HepG2 (cell line): ENCODE data around the gene DENND5B. TPM values are rescaled to one million over a fixed set of nuclear protein-coding genes. Genes with fewer than 3 reads are reported as not detected.

Experiments
- ATAC-seq: fragments of 200-7000 bp; cut with Tn5 transposase; 3 replicates; pipeline ENCODE4 v1.9.1; 2020; ENCODE audit warnings: mild to moderate bottlenecking, moderate library complexity
- BruUV-seq: library from RNA; stranded (reverse); fragments of 400-500 nt; replicated peaks from 2 replicates; lab custom pipeline; 2021; lab: Mats Ljungman, UMichigan
- CTCF ChIA-PET: fragments of 300-600 bp; formaldehyde crosslinking; extraction: SDS; loops from one replicate; lab custom pipeline; 2021; ENCODE audit warnings: low total read pairs, inconsistent platforms, low intra/inter-chr PET ratio; lab: Yijun Ruan, JAX
- POLR2A ChIA-PET: fragments of 350-600 bp; sonication (Branson Sonifier 250); formaldehyde crosslinking; loops from one replicate; lab custom pipeline; 2020; ENCODE audit warnings: antibody characterized with exemption, inconsistent platforms; lab: Yijun Ruan, JAX
- DNase-seq: peaks from one replicate; pipeline ENCODE4 v3.0.0-alpha.2; 2015; ENCODE audit warnings: low spot score
- FAIRE-seq: peaks from 3 replicates; lab custom pipeline; 2011; peaks lifted over from hg19 to GRCh38; lab: Jason Lieb, UNC
- H2AFZ ChIP-seq: one replicate; pipeline ENCODE4 v1.6.1; 2011; ENCODE audit warnings: low read length, inconsistent platforms
- H3K27ac ChIP-seq: fragments of 300-600 bp; 3 replicates; pipeline ENCODE4 v1.8.0; 2011; ENCODE audit warnings: mixed run types, mild to moderate bottlenecking, mixed read lengths, low read length, inconsistent platforms; ENCODE audit not compliant: insufficient read depth; ENCODE audit errors: extremely low read length
- H3K27me3 ChIP-seq, 2 experiments: fragments of 200-600 bp in 1 of 2; 2 replicates in 1 of 2; 3 replicates in 1 of 2; pipeline versions ENCODE4 v1.6.0 to v1.8.0; 2011; ENCODE audit warnings: low read length in 2 of 2, mild to moderate bottlenecking in 2 of 2, moderate library complexity in 2 of 2, inconsistent platforms in 1 of 2; ENCODE audit not compliant: insufficient read depth in 2 of 2, control insufficient read depth in 1 of 2
- H3K36me3 ChIP-seq, 2 experiments: fragments of 200-600 bp in 1 of 2; replicated peaks in 1 of 2; 2 replicates in 1 of 2; 3 replicates in 1 of 2; pipeline versions ENCODE4 v1.5.1 to v1.8.0; 2011; ENCODE audit warnings: low read length in 2 of 2, inconsistent platforms in 1 of 2; ENCODE audit not compliant: insufficient read depth in 2 of 2, control insufficient read depth in 1 of 2
- H3K4me1 ChIP-seq: 2 replicates; pipeline ENCODE4 v1.5.1; 2012; ENCODE audit warnings: low read length, inconsistent platforms; ENCODE audit not compliant: insufficient read depth
- H3K4me2 ChIP-seq: 2 replicates; pipeline ENCODE4 v1.6.0; 2011; ENCODE audit warnings: low read depth, low read length, inconsistent platforms
- H3K4me3 ChIP-seq, 3 experiments: fragments of 200-600 bp in 1 of 3; sonication (generic), shearing (Covaris generic) in 1 of 3; replicated peaks in 1 of 3; 2 replicates each; pipeline ENCODE4 v1.5.1; 2011 to 2016; ENCODE audit warnings: low read length in 3 of 3, inconsistent platforms in 2 of 3, low read depth in 2 of 3, mild to moderate bottlenecking in 2 of 3, control low read depth in 1 of 3, mixed read lengths in 1 of 3; ENCODE audit not compliant: insufficient read depth in 1 of 3
- H3K79me2 ChIP-seq: one replicate; pipeline ENCODE4 v1.6.1; 2011; ENCODE audit warnings: low read length, inconsistent platforms; ENCODE audit not compliant: insufficient read depth
- H3K9ac ChIP-seq: 2 replicates; pipeline ENCODE4 v1.6.0; 2011; ENCODE audit warnings: mild to moderate bottlenecking, low read depth, low read length, inconsistent platforms; ENCODE audit not compliant: insufficient read depth
- H3K9me3 ChIP-seq: 2 replicates; pipeline ENCODE4 v1.5.1; 2012; ENCODE audit warnings: mild to moderate bottlenecking, low read length
- H4K20me1 ChIP-seq: 2 replicates; pipeline ENCODE4 v1.6.0; 2011; ENCODE audit warnings: inconsistent platforms, mild to moderate bottlenecking, low read length, moderate library complexity; ENCODE audit not compliant: insufficient read depth
- ARID2 ChIP-seq: sonication (generic); formaldehyde crosslinking; IDR thresholded peaks from 2 replicates; pipeline ENCODE4 v1.8.1; 2022; ENCODE audit warnings: mild to moderate bottlenecking, missing genetic modification reagents, borderline replicate concordance
- HNF4G ChIP-seq, 2 experiments: sonication (generic) in 1 of 2; formaldehyde crosslinking in 1 of 2; IDR thresholded peaks; 2 replicates each; pipeline versions ENCODE4 v1.4.0 to v1.6.1; 2011 to 2020; ENCODE audit warnings: borderline replicate concordance in 2 of 2, low read depth in 2 of 2, mild to moderate bottlenecking in 2 of 2, low read length in 1 of 2, missing genetic modification reagents in 1 of 2, moderate library complexity in 1 of 2
- HOXA5 ChIP-seq: sonication (generic); formaldehyde crosslinking; IDR thresholded peaks from 2 replicates; pipeline ENCODE4 v1.4.0; 2020; ENCODE audit warnings: missing genetic modification reagents
- MTF1 ChIP-seq: sonication (generic); formaldehyde crosslinking; IDR thresholded peaks from 2 replicates; pipeline ENCODE4 v1.5.0; 2020; ENCODE audit warnings: missing genetic modification reagents
- NONO ChIP-seq, 2 experiments: fragments of 450-650 bp in 1 of 2; sonication (generic) in 1 of 2; formaldehyde crosslinking in 1 of 2; IDR thresholded peaks in 1 of 2; conservative IDR thresholded peaks in 1 of 2; 2 replicates each; pipeline versions ENCODE4 v1.6.1 to v1.8.0; 2017 to 2022; ENCODE audit warnings: mild to moderate bottlenecking in 1 of 2, missing genetic modification reagents in 1 of 2, moderate library complexity in 1 of 2
- RFX1 ChIP-seq: fragments of 450-650 bp; IDR thresholded peaks from 2 replicates; pipeline ENCODE4 v1.6.1; 2017
- SMAD9 ChIP-seq: sonication (generic); formaldehyde crosslinking; IDR thresholded peaks from 2 replicates; pipeline ENCODE4 v1.5.1; 2020; ENCODE audit warnings: mild to moderate bottlenecking, missing genetic modification reagents
- TSC22D2 ChIP-seq: sonication (generic); formaldehyde crosslinking; IDR thresholded peaks from 2 replicates; pipeline ENCODE4 v1.5.1; 2020; ENCODE audit warnings: missing genetic modification reagents, mild to moderate bottlenecking, borderline replicate concordance
- ZNF225 ChIP-seq: sonication (generic); formaldehyde crosslinking; IDR thresholded peaks from 2 replicates; pipeline ENCODE4 v1.4.0; 2020; ENCODE audit warnings: mild to moderate bottlenecking, missing genetic modification reagents
- ZNF343 ChIP-seq: sonication (generic); formaldehyde crosslinking; IDR thresholded peaks from 2 replicates; pipeline ENCODE4 v1.4.0; 2020; ENCODE audit warnings: mild to moderate bottlenecking, missing genetic modification reagents
- ZNF891 ChIP-seq: sonication (generic); formaldehyde crosslinking; IDR thresholded peaks from 2 replicates; pipeline ENCODE4 v1.5.0; 2020; ENCODE audit warnings: mild to moderate bottlenecking, missing genetic modification reagents
- ZSCAN9 ChIP-seq: IDR thresholded peaks from 2 replicates; pipeline ENCODE4 v1.6.1; 2016; ENCODE audit warnings: borderline replicate concordance
- WGBS: methylation state at CpG from one replicate; pipeline ENCODE4 v1.1.6; 2017; ENCODE audit warnings: low lambda C conversion rate; 5-methylcytosine and 5-hydroxymethylcytosine counted together
- in situ Hi-C: cut with HindIII; loops from 2 replicates; pipeline ENCODE4 v1.10.0; 2017; ENCODE audit warnings: low pct_unique_long_range_greater_than_20kb; ENCODE audit not compliant: extremely low pct_ligation_motif_present
- intact Hi-C: fragments of 100-400 bp; cut with micrococcal nuclease; formaldehyde crosslinking; loops from one replicate; pipeline ENCODE4 v1.10.0; 2022; ENCODE audit not compliant: unreplicated experiment
- polyA plus RNA-seq, 8 experiments: library from polyadenylated mRNA; depleted of rRNA in 3 of 8; stranded (reverse) in 7 of 8; unstranded in 1 of 8; fragments of >200 nt; fragmentation: Illumina TruSeq in 4 of 8; extraction: Trizol in 4 of 8; gene quantifications; 2 replicates each; pipeline versions ENCODE4 v1.2.1 to v1.2.3, GENCODE V29; 2011 to 2016; ENCODE audit warnings: low read depth in 4 of 8, missing spikeins in 1 of 8, mixed read lengths in 1 of 8; ENCODE audit not compliant: insufficient read depth in 1 of 8
- total RNA-seq, 5 experiments: library from RNA; depleted of rRNA; stranded (reverse); fragments of >200 nt; fragmentation: Illumina TruSeq; extraction: Trizol; gene quantifications; 2 replicates each; pipeline ENCODE4 v1.2.3, GENCODE V29; 2016; ENCODE audit warnings: low read depth in 1 of 5
- TF ChIP-seq, protein P1 (sequence below): sonication (generic); formaldehyde crosslinking; IDR thresholded peaks from 2 replicates; pipeline ENCODE4 v1.4.0; 2020; ENCODE audit warnings: missing genetic modification reagents
- TF ChIP-seq, protein P2 (sequence below): sonication (generic); formaldehyde crosslinking; IDR thresholded peaks from 2 replicates; pipeline ENCODE4 v1.9.0; 2022; ENCODE audit warnings: low read depth, missing genetic modification reagents
- TF ChIP-seq, protein P3 (sequence below): sonication (generic); formaldehyde crosslinking; IDR thresholded peaks from 2 replicates; pipeline ENCODE4 v1.4.0; 2020; ENCODE audit warnings: missing genetic modification reagents

Gene DENND5B
- total and polyA plus RNA-seq, 2 of the 13 experiments (the other 11 are each of a cell fraction or from before 2014, with no cell fraction given) = 14.7 to 18.7 TPM

DNA sequence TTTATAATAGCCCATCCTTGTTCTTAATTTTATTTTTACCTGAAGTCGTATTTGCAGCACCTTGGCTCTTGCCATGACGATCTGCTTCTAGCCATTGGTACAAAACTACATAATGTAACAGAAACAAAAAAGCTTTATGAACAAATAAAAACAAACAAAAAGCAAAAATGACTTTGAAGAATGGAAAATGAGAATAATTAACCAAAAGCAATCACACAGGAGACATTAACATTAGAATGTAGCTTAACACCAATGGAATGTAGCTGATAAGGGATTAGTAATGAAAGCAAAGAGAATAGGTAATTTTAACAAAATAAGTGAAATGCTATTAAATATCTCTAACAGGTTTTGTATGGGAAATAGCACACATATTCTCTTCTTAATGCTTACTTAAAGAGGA is 91.4 kb downstream of the DENND5B start:
- POLR2A ChIA-PET = no interaction called here
- TF ChIP-seq, protein P1, sequence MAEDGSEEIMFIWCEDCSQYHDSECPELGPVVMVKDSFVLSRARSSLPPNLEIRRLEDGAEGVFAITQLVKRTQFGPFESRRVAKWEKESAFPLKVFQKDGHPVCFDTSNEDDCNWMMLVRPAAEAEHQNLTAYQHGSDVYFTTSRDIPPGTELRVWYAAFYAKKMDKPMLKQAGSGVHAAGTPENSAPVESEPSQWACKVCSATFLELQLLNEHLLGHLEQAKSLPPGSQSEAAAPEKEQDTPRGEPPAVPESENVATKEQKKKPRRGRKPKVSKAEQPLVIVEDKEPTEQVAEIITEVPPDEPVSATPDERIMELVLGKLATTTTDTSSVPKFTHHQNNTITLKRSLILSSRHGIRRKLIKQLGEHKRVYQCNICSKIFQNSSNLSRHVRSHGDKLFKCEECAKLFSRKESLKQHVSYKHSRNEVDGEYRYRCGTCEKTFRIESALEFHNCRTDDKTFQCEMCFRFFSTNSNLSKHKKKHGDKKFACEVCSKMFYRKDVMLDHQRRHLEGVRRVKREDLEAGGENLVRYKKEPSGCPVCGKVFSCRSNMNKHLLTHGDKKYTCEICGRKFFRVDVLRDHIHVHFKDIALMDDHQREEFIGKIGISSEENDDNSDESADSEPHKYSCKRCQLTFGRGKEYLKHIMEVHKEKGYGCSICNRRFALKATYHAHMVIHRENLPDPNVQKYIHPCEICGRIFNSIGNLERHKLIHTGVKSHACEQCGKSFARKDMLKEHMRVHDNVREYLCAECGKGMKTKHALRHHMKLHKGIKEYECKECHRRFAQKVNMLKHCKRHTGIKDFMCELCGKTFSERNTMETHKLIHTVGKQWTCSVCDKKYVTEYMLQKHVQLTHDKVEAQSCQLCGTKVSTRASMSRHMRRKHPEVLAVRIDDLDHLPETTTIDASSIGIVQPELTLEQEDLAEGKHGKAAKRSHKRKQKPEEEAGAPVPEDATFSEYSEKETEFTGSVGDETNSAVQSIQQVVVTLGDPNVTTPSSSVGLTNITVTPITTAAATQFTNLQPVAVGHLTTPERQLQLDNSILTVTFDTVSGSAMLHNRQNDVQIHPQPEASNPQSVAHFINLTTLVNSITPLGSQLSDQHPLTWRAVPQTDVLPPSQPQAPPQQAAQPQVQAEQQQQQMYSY (CRISPR knock-in tag) = no peak
- TF ChIP-seq, protein P2, sequence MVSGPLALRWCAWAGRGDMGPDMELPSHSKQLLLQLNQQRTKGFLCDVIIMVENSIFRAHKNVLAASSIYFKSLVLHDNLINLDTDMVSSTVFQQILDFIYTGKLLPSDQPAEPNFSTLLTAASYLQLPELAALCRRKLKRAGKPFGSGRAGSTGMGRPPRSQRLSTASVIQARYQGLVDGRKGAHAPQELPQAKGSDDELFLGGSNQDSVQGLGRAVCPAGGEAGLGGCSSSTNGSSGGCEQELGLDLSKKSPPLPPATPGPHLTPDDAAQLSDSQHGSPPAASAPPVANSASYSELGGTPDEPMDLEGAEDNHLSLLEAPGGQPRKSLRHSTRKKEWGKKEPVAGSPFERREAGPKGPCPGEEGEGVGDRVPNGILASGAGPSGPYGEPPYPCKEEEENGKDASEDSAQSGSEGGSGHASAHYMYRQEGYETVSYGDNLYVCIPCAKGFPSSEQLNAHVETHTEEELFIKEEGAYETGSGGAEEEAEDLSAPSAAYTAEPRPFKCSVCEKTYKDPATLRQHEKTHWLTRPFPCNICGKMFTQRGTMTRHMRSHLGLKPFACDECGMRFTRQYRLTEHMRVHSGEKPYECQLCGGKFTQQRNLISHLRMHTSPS (CRISPR knock-in tag) = no peak
- no peak for TF ChIP-seq HNF4G (IDR thresholded peaks at IDR 0.05; ENCODE audit: borderline replicate concordance, low read depth, low read length)
- TF ChIP-seq HNF4G (CRISPR knock-in tag; IDR thresholded peaks at IDR 0.05; ENCODE audit: borderline replicate concordance, low read depth) = no peak
- no peak for TF ChIP-seq TSC22D2 (CRISPR knock-in tag)
- no peak for TF ChIP-seq ZNF891 (CRISPR knock-in tag)
- TF ChIP-seq ZNF343 = no peak
- TF ChIP-seq ARID2 = no peak
- no peak for TF ChIP-seq HOXA5 (CRISPR knock-in tag)
- no peak for TF ChIP-seq ZSCAN9
- no peak for TF ChIP-seq RFX1
- TF ChIP-seq, protein P3, sequence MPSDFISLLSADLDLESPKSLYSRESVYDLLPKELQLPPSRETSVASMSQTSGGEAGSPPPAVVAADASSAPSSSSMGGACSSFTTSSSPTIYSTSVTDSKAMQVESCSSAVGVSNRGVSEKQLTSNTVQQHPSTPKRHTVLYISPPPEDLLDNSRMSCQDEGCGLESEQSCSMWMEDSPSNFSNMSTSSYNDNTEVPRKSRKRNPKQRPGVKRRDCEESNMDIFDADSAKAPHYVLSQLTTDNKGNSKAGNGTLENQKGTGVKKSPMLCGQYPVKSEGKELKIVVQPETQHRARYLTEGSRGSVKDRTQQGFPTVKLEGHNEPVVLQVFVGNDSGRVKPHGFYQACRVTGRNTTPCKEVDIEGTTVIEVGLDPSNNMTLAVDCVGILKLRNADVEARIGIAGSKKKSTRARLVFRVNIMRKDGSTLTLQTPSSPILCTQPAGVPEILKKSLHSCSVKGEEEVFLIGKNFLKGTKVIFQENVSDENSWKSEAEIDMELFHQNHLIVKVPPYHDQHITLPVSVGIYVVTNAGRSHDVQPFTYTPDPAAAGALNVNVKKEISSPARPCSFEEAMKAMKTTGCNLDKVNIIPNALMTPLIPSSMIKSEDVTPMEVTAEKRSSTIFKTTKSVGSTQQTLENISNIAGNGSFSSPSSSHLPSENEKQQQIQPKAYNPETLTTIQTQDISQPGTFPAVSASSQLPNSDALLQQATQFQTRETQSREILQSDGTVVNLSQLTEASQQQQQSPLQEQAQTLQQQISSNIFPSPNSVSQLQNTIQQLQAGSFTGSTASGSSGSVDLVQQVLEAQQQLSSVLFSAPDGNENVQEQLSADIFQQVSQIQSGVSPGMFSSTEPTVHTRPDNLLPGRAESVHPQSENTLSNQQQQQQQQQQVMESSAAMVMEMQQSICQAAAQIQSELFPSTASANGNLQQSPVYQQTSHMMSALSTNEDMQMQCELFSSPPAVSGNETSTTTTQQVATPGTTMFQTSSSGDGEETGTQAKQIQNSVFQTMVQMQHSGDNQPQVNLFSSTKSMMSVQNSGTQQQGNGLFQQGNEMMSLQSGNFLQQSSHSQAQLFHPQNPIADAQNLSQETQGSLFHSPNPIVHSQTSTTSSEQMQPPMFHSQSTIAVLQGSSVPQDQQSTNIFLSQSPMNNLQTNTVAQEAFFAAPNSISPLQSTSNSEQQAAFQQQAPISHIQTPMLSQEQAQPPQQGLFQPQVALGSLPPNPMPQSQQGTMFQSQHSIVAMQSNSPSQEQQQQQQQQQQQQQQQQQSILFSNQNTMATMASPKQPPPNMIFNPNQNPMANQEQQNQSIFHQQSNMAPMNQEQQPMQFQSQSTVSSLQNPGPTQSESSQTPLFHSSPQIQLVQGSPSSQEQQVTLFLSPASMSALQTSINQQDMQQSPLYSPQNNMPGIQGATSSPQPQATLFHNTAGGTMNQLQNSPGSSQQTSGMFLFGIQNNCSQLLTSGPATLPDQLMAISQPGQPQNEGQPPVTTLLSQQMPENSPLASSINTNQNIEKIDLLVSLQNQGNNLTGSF (CRISPR knock-in tag) = no peak
- no peak for TF ChIP-seq MTF1 (CRISPR knock-in tag)
- no peak for TF ChIP-seq NONO (IDR thresholded peaks at IDR 0.05)
- no peak for TF ChIP-seq NONO (CRISPR knock-in tag; conservative IDR thresholded peaks at IDR 0.05)
- TF ChIP-seq ZNF225 (CRISPR knock-in tag) = no peak
- TF ChIP-seq SMAD9 (CRISPR knock-in tag) = no peak

More for the DNA sequence above, 91.4 kb downstream of the DENND5B start:
- BruUV-seq = no TSS peak
- no peak overlapping the region for H3K4me2 ChIP-seq
- WGBS = 98% methylated on average over 2 of the region's 2 CpGs
- H3K9ac ChIP-seq = no peak overlapping the region
- DNase-seq (no peak), FAIRE-seq (no peak), ATAC-seq (no peak)
- no peaks in the 10 kb centered on the region for H3K27me3 ChIP-seq
- H2AFZ ChIP-seq = no peak overlapping the region
- CTCF ChIA-PET = no interaction called here
- in situ Hi-C loops (no loop called here), intact Hi-C loops (no loop called here)
- H3K4me3 ChIP-seq = no peak overlapping the region
- peaks cover 27% of the 10 kb centered on the region for H3K79me2 ChIP-seq
- peaks cover 0 to under 1% of the 10 kb centered on the region in 2 experiments; a peak in 1 of 5 replicates for H3K36me3 ChIP-seq
- no peaks in the 10 kb centered on the region for H3K9me3 ChIP-seq
- H4K20me1 ChIP-seq = no peaks in the 10 kb centered on the region; the same call in 1 of the 2 replicates
- H3K27ac ChIP-seq = no peak overlapping the region
- H3K4me1 ChIP-seq = no peaks in the 10 kb centered on the region
